NCI-H146 (cell line): ENCODE measurements around the gene NCEH1.
"Not testable (repeated sequence)": the region's sequence is repeated elsewhere in the genome, so short reads cannot be mapped to it uniquely, and the experiment has no call there.

Experiments used
- DNase-seq: peaks from one replicate; lab custom pipeline; 2025; lab: John Stamatoyannopoulos, UW

NCEH1 gene

DNA sequence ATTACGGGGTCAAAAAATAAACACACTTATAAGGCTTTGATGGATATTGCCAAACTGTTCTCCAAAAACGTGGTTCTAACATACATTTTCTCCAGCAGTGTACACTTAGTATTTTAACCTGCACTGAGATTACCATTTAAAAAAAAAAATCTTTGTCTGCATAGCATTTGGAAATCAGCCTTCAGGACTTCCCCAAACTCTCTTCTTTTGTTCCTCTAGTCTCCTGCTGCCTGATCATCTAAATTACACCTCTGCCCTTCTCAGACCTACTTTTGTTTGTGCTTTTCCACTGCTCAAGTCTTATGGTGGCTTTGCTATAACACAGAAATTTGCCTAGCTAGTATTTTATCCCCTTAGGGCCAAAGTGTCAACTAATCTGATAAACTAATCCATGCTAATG lies 3.8 kb downstream of the NCEH1 start:
- no peak for DNase-seq

DNA sequence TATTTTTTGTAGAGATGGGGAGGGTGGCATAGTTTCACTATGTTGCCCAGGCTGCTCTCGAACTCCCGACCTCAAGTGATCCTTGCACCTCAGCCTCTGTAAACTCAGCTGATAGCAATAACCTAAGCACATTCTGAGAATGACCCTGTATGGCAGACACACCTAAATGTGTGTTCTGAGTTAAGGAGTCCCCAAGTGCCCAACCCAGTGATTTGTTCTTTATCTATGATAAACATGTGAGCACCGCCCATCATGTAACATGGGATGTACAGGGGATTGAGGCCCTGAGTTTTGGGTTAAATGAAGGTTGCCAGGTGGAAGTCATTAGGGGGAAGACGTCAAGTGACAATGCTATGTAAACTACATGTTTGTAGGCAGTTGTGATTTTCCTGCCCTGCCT lies 5.7 kb downstream of the NCEH1 start:
- DNase-seq: no peak

DNA sequence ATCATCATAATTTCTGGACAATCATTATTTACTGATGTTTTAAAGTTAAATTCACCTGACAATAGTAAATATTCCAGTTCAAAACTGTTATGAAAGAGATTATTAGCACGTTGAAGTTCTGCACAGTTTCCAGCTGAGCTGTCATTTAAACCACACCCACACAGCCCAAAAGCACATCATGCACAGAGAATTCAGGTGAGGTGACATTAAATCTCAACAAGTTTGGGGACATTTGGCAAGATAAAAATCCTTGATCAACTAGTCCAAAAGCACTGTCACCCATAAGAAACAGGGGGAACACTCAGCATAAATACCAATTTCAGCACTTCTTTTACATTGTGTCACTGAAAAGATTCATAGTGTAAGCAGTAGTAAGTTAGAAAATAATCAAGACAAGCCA lies 6.9 kb downstream of the NCEH1 start:
- DNase-seq: no peak

DNA sequence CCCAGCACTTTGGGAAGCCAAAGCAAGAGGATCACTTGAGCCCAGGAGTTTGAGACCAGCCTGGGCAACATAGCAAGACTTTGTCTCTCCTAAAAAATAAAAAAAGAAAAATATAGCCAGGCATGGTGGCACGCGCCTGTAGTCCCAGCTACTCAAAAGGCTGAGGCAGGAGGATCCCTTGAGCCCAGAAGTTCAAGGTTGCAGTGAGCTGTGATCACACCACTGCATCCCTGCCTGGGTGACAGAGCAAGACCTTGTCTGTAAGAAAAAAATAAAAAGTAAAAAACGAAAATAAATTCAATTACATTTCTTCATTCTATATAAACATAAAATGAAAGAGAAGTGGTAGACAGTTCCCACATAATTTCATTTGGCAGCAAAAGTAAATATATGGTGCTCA lies 8.1 kb downstream of the NCEH1 start:
- DNase-seq: not testable (repeated sequence)

DNA sequence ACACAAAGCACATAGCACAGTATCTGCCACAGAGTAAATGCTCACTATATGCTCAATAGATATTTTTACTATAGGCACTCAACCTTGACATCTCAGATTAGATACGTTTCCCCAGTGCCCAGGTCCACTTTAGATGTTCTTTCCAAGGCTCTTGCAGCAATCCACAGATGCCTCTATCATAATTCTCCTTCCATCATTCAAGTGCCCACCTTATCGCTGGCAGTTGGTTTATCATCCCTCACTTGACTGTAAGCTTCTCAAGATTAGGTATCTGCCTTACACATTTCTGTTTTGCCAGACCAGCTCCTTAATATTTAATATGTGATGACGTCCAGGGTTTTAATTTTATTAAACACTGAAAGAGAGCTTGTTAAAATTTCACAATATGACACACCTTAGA lies 8.6 kb downstream of the NCEH1 start:
- DNase-seq: no peak

DNA sequence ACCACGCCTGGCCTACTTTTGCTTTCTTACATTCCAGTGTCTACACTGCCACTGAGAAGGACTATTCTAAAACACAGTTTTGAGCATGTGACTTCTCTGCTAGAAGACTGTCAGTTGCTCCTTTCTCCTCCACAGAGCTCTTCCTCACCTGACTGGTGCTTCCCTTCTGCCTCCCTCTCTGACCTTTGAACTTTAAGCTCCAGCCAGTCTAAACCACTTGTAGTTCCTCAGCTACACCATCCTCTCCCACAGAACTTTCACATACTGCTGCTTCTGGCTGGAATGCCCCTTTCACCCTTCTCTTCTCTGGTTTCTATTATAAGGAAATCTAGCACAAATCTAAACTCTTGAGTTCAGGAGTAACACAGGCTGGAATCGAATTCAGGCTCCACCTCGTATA lies 9.1 kb downstream of the NCEH1 start:
- peak; percentile 40 for DNase-seq

DNA sequence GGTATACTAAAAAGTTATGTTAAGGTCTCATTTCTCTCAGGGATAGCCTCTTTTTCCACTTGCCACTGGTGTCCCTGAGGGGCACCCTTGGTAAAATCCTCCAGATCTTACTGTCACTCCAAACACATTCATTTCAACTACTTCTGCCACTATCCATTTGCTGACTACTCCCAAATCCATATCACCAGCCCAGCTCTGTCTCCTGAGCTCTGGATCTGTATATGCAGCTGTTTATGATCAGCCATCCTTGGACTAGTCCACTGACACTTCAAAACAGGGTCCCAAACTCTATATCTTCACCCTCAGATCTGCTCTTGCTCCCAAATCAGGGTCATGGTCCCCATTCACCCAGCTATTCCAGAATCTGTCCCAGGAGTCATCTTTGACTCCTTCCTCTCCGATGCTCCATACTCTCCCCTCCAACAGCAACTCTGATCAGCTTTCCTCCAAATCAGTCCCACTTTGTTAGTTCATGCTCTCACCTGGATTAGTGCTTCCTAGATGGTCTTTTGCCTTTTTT lies 9.9 kb downstream of the NCEH1 start:
- no peak for DNase-seq

DNA sequence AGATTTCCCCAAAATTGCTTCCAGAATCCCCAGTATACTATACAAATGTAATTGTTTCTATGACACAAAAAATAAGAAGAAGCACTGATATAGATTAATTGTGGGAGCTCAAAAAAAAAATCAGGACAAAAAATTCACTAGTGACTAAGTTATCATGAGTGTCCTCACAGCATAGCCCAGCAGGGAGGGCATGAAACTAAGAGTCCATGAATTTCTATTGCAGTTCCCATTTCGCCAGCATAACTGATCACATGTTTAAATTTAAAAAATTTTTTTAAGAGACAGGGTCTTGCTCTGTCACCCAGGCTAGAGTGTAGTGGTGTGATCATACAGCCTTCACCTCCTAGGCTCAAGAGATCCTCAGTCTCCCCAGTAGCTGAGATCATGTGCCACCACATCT lies 10.6 kb downstream of the NCEH1 start:
- no peak for DNase-seq

DNA sequence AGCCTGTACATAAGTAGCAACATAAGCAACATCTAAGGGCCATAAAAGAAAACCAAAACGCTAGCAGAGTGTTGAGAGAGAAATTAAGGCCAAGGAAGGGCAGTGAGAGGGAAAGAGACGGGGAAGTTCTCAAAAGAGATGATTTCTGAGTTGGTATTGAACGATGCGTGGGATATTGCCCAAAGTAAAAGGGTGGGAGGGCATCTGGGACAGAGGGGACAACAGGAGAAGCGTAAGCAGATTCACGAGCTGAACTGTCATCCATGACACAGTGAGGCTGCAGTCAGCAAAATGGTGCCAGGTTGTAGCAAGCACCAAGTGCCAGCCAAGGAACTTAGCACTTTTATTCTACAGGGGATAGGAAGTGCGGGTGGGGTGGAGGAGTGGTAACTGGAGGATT lies 11.8 kb downstream of the NCEH1 start:
- no peak for DNase-seq

DNA sequence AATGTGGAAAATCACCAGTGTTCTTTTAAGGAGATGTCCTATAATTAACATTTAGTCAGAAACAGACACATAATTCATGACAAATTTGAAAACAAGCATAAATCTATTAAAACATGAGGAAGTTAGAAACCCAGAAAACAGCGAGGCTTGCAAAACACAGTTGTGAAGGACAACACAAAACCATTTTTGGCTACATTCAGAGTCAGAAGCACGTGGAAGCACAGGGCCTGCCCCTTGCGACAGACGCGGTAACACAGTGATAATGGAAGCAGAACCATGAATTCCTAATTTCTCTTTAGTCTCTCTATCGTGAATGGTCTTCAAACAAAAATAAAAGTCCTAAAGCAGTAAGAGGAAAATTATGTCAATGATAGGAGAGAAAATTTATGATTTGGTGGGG lies 12.2 kb downstream of the NCEH1 start:
- DNase-seq: no peak

DNA sequence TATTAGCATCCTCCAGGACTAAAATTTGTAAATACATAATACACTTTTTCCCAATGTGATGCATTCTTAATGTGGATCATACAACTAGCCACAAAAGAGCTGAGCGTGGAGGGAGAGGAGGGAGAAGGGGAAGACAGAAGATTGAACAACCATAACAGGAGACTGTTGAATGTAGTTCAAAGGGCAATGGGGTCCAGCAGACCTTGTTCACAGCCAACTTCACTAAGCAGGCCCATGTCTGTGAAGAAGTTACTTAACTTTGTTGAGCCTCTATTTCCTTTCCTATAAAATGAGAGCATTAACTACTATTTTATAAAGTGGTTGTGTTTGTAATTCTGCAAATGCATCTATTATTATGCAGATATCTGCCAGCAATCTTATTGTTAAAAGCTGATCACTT lies 13.3 kb downstream of the NCEH1 start:
- no peak for DNase-seq

DNA sequence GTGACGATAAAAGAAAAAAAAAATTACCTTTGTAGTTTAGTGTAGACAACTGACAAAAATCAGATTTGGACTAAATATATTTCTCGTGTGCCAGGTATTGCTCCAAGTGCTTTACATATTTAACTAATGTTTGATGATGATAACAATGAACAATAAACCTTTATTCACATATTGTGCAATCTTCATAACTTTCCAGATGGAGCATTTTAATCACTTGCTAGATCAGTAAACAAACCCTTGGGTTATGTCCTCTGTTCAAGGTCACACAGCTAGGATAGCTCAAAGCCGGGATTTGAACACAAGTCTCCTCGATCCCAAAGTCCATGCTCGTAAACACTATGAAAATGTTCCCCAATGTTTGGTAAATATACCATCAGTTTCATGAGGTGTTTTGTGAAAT lies 14.5 kb downstream of the NCEH1 start:
- no peak for DNase-seq

DNA sequence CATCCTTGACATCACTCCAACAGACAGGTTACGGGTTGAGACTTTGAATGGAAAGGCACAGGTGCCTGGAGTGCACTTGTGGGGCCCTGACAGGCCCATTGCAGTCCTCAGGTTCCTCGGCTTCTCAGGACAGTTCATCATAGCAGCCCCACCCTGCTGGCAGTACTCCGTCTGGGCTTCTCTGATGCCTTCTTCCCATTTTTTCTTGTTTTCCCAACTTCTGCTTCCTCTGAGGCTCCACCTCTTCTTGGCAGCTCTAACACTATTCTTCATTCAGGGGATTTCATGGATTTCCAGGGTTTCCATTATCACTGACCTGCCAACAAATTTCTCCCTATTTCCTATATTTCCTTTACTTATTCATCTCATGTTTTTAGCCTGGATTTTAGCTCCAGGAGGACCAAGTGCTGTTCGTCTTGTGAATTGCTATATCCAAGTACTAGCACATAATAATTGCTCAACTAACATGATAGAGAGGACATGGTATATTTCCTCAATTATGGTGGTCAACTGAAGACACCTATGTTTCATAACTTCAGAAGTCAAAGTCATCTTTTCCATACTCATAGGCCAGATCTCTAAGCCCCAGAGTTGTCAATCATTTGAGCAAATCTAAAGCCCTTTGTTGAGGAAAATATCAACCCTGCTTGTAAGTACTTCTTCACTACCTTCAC lies 16.2 kb downstream of the NCEH1 start:
- DNase-seq: no peak

DNA sequence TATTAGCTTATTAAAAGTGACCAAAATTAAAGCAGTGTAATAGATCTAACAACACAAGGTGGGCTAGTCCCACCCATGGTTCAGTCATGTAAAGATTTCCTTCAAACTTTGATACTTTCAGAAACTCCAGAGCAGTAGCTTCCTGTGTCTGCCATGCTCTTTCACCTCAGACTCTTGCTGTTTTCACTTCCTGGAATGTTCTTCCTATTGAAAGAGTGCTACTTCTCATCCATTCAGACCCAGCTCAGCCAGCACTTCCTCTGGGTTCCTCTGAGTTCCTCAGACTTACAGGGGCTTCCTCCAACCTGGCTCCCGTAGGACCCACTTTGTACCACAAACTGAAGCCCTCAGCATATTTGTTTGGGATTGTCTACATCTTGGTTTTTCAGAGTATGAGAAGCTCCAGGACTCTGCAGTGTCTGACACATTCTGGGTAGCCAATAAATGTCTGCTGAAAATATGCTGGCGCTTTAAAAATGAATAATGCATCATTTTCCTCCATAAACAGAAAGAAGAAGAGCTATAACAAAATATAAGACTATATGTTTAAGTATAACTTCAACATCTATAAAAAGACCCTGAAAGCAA lies 18.0 kb downstream of the NCEH1 start:
- DNase-seq: no peak

DNA sequence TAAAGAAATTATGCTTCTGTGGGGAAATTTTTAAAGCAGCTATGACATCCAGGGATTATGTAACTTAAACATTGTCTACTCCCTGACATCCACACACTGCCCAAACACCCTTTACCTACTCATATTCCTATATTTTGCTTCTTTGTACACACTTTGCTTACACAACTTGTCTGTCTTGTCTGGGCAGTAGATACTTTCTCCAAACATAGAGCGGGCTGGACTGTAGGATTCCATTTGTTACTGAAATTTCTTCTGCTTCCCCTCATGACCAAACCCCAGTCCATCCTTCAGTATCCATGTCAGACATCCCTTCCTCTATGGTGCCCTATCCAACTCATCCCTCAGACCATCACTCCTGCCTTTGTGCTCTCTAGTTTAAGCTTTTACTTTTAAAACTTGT lies 19.9 kb downstream of the NCEH1 start:
- no peak for DNase-seq

DNA sequence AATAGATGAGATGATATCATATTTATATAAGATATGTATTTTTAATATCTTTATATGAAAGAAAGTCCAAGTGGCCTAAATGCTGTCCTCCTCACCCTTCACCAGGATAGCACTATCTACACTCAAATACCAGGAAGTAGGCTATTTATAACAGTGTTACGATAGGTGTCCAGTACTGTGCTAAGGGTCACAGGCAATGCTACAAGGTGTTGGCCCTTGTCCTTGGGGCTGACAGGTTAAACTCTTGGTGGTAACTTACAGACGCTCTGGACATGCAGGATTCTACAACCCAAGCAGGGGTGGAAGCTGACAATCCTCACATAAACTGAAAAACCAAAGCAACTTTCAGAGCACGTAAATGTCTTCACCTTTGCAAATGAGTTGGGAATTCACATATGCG lies 22.3 kb downstream of the NCEH1 start:
- DNase-seq: no peak

DNA sequence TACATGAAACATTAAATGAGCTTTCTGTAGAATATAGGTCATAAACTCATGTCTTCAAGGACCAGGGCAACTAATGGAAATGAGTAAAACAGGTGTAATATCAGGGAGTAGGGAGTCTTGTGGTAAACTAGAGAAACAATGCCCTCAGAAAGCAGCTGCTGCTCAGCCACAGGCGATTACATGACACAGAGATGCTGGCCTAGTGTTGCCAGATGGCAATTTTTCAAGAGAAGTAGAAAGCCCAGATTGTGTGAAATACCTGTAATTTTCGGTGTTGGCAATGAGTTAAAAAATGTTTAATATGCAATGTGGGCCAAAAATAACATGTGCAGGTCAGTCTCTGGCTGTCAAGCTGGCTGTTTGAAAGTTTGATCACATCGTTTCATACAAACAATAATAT lies 23.4 kb downstream of the NCEH1 start:
- DNase-seq: peak; percentile 45

DNA sequence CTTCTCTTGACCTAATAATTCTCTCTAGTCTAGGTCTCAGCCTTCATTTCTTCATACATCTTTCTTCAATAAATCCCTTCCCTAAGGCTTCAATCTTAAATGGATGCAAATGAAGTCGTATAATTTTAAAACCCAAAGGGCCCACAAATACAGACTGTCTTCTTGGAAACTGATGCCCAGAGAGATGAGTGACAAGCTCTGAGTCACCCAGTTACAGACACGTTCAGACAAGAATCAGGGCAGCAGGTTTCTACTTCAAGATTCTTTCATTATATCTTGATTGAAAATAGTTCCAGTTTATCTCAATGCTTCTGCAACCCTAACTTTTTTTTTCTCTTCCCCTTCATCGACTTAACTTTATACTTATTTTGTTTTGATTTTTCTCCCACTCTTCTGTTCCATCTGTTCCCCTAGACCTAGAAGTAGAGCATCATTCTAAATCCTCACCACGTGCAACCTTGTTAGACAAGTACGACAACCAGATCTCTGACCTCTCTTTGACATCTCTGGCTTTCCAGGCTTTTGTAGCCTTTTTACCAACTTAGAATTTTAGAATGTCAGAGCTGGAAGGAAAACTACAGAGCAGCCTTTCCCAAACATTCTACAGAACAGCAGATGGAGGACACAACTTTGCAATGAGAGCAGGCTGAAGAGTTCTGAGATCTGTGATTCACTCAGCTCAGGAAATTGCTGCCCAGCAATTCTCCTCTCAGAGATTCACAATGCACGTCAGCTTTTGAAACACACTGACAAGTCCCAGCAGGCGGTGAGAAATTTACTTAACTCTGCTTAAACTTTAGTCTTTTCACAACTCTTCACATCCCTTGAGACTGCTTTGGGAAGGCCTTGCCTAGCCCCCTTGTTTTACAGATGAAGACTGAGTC lies 25.3 kb downstream of the NCEH1 start:
- no peak for DNase-seq

DNA sequence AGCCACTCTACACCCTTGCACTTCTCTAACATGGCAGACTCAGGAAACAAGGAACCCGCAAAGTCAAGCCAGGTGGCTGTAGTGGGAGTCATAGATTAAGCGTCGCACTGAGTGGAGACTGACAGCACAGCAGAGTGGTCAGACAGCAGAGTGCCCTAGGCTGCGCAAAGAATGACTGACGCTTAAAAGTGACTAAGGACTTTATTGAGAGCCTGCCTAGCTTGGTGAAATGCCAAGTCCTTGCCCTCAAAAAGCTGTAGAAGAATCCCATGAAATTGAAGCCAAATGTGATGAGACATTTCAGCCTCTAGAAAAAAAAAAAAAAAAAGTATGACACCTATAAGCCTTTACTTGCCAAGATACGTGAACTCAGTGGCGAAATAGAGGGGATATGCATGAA lies 30.2 kb downstream of the NCEH1 start:
- DNase-seq: no peak

DNA sequence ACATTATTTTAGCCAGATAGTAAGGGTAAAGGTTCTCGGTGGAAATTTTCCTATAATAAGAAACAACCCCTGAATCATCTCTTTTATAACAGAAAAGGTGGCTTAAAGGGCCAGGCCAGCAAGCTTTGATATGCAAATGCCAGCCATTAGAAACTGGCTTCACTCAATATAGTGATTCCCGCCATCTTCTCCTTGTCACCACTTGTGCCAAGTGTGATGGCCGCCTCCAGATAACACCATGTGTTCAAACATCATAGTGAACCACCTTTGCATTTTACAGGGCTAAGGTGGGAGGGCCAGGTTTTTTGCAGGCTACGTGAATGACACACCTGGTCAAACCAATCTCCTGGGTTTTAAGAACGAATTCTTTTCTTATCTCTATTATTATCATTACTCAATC lies 31.3 kb downstream of the NCEH1 start:
- DNase-seq: no peak

DNA sequence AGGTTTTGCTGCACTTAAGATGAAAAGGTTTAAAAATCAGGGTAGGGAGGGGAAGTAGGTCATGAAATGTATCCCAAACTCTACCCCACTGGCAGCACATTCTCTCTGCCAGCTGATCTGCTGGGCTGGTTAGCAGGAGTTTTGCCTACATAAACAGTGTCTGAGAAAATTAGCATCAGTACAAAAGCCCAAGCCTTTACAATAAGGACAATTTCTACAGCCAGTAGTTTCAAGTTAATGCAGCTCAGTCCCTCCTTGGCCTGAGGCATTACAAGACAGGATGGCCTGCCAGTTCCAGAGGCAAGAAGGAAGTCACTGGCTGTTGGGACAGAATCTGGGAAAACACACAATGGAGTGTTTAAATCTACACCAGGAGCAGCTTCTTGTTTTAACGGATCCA lies 32.8 kb downstream of the NCEH1 start:
- peak; percentile 36 for DNase-seq

DNA sequence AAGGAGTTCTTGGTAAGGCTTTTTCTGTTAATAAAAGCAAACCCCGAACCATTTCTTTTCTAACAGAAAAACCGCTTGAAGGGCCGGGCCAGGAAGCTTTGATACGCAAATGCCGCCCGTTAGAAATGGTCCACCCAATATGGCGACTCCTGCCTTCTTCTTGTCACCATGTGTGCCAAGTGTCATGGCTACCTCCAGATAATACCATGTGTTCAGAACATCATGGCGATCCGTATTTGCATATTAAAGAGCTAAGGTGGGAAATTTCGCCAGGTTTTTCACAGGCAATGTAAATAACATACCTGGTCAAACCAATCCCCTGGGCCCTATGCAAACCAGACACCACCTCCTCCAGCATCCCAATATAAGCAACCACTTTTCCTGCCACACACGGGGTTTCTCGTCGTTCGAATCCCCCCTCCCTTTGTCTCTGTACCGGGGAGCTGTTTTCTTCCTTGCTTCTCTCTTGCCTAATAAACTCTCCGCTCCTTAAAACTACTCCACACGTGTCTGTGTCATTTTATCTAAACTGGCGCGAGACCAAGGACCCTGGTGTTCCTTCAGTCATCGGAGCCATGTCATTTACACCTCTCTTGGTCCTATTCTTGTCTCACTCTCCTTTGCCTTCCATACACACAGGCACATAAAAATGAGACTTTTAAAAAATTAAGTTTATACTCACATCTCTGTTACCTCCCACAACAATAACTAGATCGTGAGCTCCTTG lies 34.5 kb downstream of the NCEH1 start:
- DNase-seq: no peak
